B cell (primary cell): ENCODE data around the gene PIK3C3. TPM values are rescaled to one million over a fixed set of nuclear protein-coding genes. Genes with fewer than 3 reads are reported as not detected.

Experiments used
- ATAC-seq: fragments of 200-7000 bp; cut with Tn5 transposase; one replicate; pipeline ENCODE4 v1.10.0; 2021; ENCODE audit warnings: low read depth, mild to moderate bottlenecking, moderate number of reproducible peaks, moderate library complexity
- CTCF ChIA-PET: fragments of 350-600 bp; sonication (Branson Sonifier 250); formaldehyde crosslinking; loops from one replicate; lab custom pipeline; 2021; ENCODE audit warnings: antibody characterized with exemption, inconsistent platforms; lab: Charles Lee
- POLR2A ChIA-PET: fragments of 350-600 bp; sonication (Branson Sonifier 250); formaldehyde crosslinking; loops from one replicate; lab custom pipeline; 2021; ENCODE audit warnings: antibody characterized with exemption; lab: Charles Lee
- DNase-seq: peaks from one replicate; pipeline ENCODE4 v3.0.0; 2013
- H2AFZ ChIP-seq: 2 replicates; pipeline ENCODE4 v1.6.1; 2012; ENCODE audit warnings: mild to moderate bottlenecking, low read depth, low read length; ENCODE audit not compliant: insufficient read depth, poor library complexity, severe bottlenecking
- H3K27ac ChIP-seq, 2 donors: 1 replicate in 1 of 2; 2 replicates in 1 of 2; pipeline ENCODE4 v1.5.1; 2012 to 2013; ENCODE audit warnings: low read length in 2 of 2, mild to moderate bottlenecking in 2 of 2, moderate library complexity in 1 of 2
- H3K27me3 ChIP-seq, 4 experiments: fragments of 200-600 bp in 1 of 4; sonication (generic) in 1 of 4; replicated peaks in 1 of 4; 1 replicate in 2 of 4; 2 replicates in 2 of 4; pipeline versions ENCODE4 v1.6.1 to v1.7.0; 2013 to 2016; ENCODE audit warnings: low read length in 3 of 4, mild to moderate bottlenecking in 2 of 4, mixed read lengths in 1 of 4, moderate library complexity in 1 of 4; ENCODE audit not compliant: insufficient read depth in 4 of 4, control insufficient read depth in 3 of 4; ENCODE audit errors: control extremely low read depth in 1 of 4
- H3K36me3 ChIP-seq, 2 experiments: replicated peaks in 1 of 2; 1 replicate in 1 of 2; 2 replicates in 1 of 2; pipeline versions ENCODE4 v1.6.1 to v1.7.1; 2013; ENCODE audit warnings: low read length in 1 of 2; ENCODE audit not compliant: insufficient read depth in 2 of 2, control insufficient read depth in 1 of 2; ENCODE audit errors: control extremely low read depth in 1 of 2, extremely low read depth in 1 of 2
- H3K4me1 ChIP-seq, 2 donors: fragments of 200-600 bp in 1 of 2; sonication (generic) in 1 of 2; 1 replicate in 1 of 2; 2 replicates in 1 of 2; pipeline versions ENCODE4 v1.5.1 to v1.6.1; 2013 to 2017; ENCODE audit warnings: low read length in 2 of 2; ENCODE audit not compliant: control insufficient read depth in 2 of 2, insufficient read depth in 2 of 2
- H3K4me2 ChIP-seq: replicated peaks from 2 replicates; pipeline ENCODE3; 2012; ENCODE audit warnings: mild to moderate bottlenecking, low read depth, low read length; ENCODE audit not compliant: poor library complexity, severe bottlenecking
- H3K4me3 ChIP-seq, 5 experiments: fragments of 200-600 bp in 1 of 5; sonication (generic) in 1 of 5; 1 replicate in 3 of 5; 2 replicates in 2 of 5; pipeline versions ENCODE4 v1.5.1 to v1.7.0; 2011 to 2016; ENCODE audit warnings: low read length in 4 of 5, mild to moderate bottlenecking in 4 of 5, low read depth in 2 of 5, control low read depth in 1 of 5, moderate library complexity in 1 of 5; ENCODE audit not compliant: insufficient read depth in 1 of 5; ENCODE audit errors: control extremely low read depth in 1 of 5, extremely low read depth in 1 of 5
- H3K79me2 ChIP-seq: fragments of 200-600 bp; sonication (generic); one replicate; pipeline ENCODE4 v1.6.0; 2016; ENCODE audit warnings: low read length; ENCODE audit not compliant: control insufficient read depth, insufficient read depth
- H3K9ac ChIP-seq: fragments of 200-600 bp; sonication (generic); 2 replicates; pipeline ENCODE4 v1.6.1; 2017; ENCODE audit warnings: mild to moderate bottlenecking, low read length, moderate library complexity
- H3K9me3 ChIP-seq, 3 donors: one replicate each; pipeline versions ENCODE4 v1.6.1 to v1.7.1; 2013; ENCODE audit warnings: low read length in 2 of 3; ENCODE audit not compliant: control insufficient read depth in 2 of 3, insufficient read depth in 1 of 3; ENCODE audit errors: control extremely low read depth in 1 of 3
- H4K20me1 ChIP-seq: 2 replicates; pipeline ENCODE4 v1.6.0; 2012; ENCODE audit warnings: mild to moderate bottlenecking, low read length; ENCODE audit not compliant: insufficient read depth, control insufficient read depth, poor library complexity, severe bottlenecking
- H3K27ac Mint-ChIP-seq: one replicate; pipeline ENCODE4 v1.8.0; 2021; ENCODE audit warnings: mixed read lengths
- H3K27me3 Mint-ChIP-seq: one replicate; pipeline ENCODE4 v1.8.0; 2021; ENCODE audit warnings: mixed read lengths
- H3K4me1 Mint-ChIP-seq: one replicate; pipeline ENCODE4 v1.8.0; 2021; ENCODE audit warnings: mixed read lengths
- H3K4me3 Mint-ChIP-seq: one replicate; pipeline ENCODE4 v1.8.0; 2021; ENCODE audit warnings: mixed read lengths
- H3K9me3 Mint-ChIP-seq: one replicate; pipeline ENCODE4 v1.8.0; 2022; ENCODE audit warnings: mixed read lengths; ENCODE audit not compliant: insufficient read depth
- EZH2 ChIP-seq: IDR thresholded peaks from 2 replicates; pipeline ENCODE4 v1.6.1; 2012; ENCODE audit warnings: borderline replicate concordance, low read depth, mild to moderate bottlenecking, moderate library complexity, low read length; ENCODE audit not compliant: insufficient read depth, poor library complexity, severe bottlenecking
- WGBS: methylation state at CpG from one replicate; pipeline ENCODE4 v1.1.5; 2013; ENCODE audit warnings: missing lambda C conversion rate; ENCODE audit not compliant: insufficient coverage; 5-methylcytosine and 5-hydroxymethylcytosine counted together
- intact Hi-C: fragments of 100-400 bp; cut with micrococcal nuclease; formaldehyde crosslinking; loops from one replicate; pipeline ENCODE4 v1.10.0; 2022
- polyA plus RNA-seq: library from polyadenylated mRNA; depleted of rRNA; stranded (reverse); fragments of >200 nt; gene quantifications from 2 replicates; pipeline ENCODE4 v1.2.3, GENCODE V29; 2012
- total RNA-seq, 2 donors: library from RNA; stranded (reverse); fragments of 120-200 nt in 1 of 2; gene quantifications; 1 replicate in 1 of 2; 2 replicates in 1 of 2; pipeline versions ENCODE4 v1.2.3 to v1.2.4, GENCODE V29; 2013 to 2022
- TF ChIP-seq, protein P1 (sequence below): fragments of 200-600 bp; IDR thresholded peaks from one replicate; pipeline ENCODE4 v1.8.0; 2022; ENCODE audit warnings: antibody characterized with exemption, mild to moderate bottlenecking

The PIK3C3 gene
- total and polyA plus RNA-seq, 2 donors (not counting 1 experiment from before 2014, with no cell fraction given): 13.3 to 87.9 TPM

DNA sequence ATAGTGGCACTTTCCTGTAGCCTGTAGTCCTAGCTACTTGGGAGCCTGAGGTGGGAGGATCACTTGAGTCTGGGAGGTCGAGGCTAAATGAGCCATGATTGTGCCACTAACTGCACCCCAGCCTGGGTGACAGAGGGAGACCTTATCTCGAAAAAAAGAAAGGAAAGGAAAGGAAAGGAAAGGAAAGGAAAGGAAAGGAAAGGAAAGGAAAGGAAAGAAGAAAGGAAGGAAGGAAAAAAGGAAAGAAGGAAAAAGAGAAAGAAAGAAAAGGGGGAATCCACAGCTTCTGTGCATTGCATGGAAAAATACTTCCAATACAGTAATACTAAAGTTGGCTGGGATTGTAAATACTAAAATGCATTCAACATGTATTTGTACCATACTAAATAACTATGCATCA lies 12.8 kb upstream of the PIK3C3 start:
- Histone ChIP-seq H4K20me1 (no peaks in the 10 kb centered on the region), H3K4me2 (no peak overlapping the region), H3K9ac (no peak overlapping the region), H3K36me3 (no peaks in the 10 kb centered on the region), H3K27me3 (peaks cover 0 to 14% (median 6%) of the 10 kb centered on the region in 4 experiments), H2AFZ (no peak overlapping the region), H3K9me3 (no peaks in the 10 kb centered on the region), H3K4me3 (no peak overlapping the region), H3K27ac (no peak overlapping the region), H3K4me1 (no peaks in the 10 kb centered on the region), H3K79me2 (no peaks in the 10 kb centered on the region)
- Mint-ChIP-seq H3K9me3 (no peaks in the 10 kb centered on the region), H3K4me3 (no peak overlapping the region), H3K4me1 (no peaks in the 10 kb centered on the region), H3K27ac (no peak overlapping the region), H3K27me3 (peaks cover 50% of the 10 kb centered on the region)
- TF ChIP-seq, protein P1, sequence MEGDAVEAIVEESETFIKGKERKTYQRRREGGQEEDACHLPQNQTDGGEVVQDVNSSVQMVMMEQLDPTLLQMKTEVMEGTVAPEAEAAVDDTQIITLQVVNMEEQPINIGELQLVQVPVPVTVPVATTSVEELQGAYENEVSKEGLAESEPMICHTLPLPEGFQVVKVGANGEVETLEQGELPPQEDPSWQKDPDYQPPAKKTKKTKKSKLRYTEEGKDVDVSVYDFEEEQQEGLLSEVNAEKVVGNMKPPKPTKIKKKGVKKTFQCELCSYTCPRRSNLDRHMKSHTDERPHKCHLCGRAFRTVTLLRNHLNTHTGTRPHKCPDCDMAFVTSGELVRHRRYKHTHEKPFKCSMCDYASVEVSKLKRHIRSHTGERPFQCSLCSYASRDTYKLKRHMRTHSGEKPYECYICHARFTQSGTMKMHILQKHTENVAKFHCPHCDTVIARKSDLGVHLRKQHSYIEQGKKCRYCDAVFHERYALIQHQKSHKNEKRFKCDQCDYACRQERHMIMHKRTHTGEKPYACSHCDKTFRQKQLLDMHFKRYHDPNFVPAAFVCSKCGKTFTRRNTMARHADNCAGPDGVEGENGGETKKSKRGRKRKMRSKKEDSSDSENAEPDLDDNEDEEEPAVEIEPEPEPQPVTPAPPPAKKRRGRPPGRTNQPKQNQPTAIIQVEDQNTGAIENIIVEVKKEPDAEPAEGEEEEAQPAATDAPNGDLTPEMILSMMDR: no peak
- no peak for TF ChIP-seq EZH2
- ChIA-PET POLR2A (no interaction called here), CTCF (no interaction called here)
- DNase-seq: no peak
- WGBS: 95% methylated on average over 2 of the region's 2 CpGs
- intact Hi-C loops: no loop called here
- ATAC-seq: no peak

DNA sequence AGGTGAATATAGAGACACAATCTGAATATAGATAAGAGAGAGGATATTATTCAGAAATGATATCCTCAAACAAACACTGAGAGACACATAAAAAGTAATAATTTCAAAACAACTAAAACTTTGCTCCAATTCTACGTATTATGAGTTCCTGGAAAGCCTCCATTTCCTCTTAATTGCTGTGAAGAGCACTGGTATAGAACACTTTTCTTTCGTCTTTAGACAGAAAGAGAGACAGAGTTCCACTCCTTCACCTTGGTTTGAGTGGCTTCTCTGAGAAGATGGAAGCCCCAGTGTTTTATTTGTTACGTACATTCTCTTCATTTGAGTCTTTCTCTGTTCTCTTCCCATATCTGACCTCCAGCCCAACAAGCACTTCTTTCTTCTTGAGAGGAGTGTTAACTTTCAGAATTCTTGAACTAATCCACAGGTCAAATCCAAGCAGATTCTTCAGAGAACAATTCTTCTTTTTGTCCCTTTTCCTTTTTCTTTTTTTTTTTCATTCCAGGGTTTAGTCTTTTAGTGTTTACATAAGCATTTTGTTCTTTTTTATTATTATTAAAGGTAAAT lies 6.4 kb upstream of the PIK3C3 start:
- Histone ChIP-seq H3K36me3 (no peaks in the 10 kb centered on the region), H3K9me3 (peaks cover 0 to 4% (median 0%) of the 10 kb centered on the region in 3 donors), H3K27ac (no peak overlapping the region), H3K4me3 (no peak overlapping the region), H3K9ac (no peak overlapping the region), H3K79me2 (no peaks in the 10 kb centered on the region), H3K4me2 (no peak overlapping the region), H4K20me1 (no peaks in the 10 kb centered on the region), H2AFZ (no peak overlapping the region), H3K27me3 (peaks cover 0 to 20% (median 9%) of the 10 kb centered on the region in 4 experiments), H3K4me1 (no peaks in the 10 kb centered on the region)
- ChIA-PET CTCF (no interaction called here), POLR2A (no interaction called here)
- H3K4me1 Mint-ChIP-seq: no peaks in the 10 kb centered on the region
- no peak overlapping the region for H3K27ac Mint-ChIP-seq
- no peak overlapping the region for H3K4me3 Mint-ChIP-seq
- ATAC-seq: no peak
- WGBS: 100% methylated on average over 1 of the region's 3 CpGs
- intact Hi-C loops: no loop called here
- TF ChIP-seq, protein P1: no peak
- TF ChIP-seq EZH2: no peak
- H3K9me3 Mint-ChIP-seq: peaks cover 2% of the 10 kb centered on the region
- no peak for DNase-seq
- peaks cover 67% of the 10 kb centered on the region for H3K27me3 Mint-ChIP-seq
